ENCODE data around the gene ITIH1. TPM values are rescaled to one million over a fixed set of nuclear protein-coding genes. Genes with fewer than 3 reads are reported as not detected.

The ITIH1 gene
- polyA plus RNA-seq, 1 experiment: not detected

DNA sequence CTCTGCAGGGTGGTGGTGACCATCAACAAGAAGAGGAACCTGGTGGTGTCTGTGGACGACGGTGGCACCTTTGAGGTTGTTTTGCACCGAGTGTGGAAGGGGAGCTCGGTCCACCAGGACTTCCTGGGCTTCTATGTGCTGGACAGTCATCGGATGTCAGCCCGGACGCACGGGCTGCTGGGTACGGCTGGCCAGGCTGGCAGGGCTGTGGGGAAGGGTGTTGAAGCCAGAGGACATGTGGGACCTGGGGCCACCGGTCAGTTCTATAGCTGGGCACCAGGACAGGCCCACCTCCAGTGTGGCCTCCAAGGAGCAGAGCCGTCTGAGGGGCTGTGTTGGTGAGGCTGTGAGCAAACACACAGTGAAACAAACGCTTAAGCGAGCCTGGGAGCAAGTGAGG lies 13.3 kb downstream of the ITIH1 start:
- no peaks in the 10 kb centered on the region; the same call in 1 of the 2 replicates for H3K9me3 ChIP-seq (ENCODE audit: control insufficient read depth, insufficient read depth, low read length)
- peaks cover 21% of the 10 kb centered on the region for H3K27me3 ChIP-seq (ENCODE audit: control insufficient read depth, insufficient read depth, low read length)
- ChIA-PET CTCF (interaction anchor here (1.6 kb wide), 1 partner anchor 30 kb away, joined by 4 read pairs; no protein-coding TSS in a partner anchor), POLR2A (no interaction called here)
- no peak for TF ChIP-seq CTCF (IDR thresholded peaks at IDR 0.05; ENCODE audit: low read depth, low read length)
- H3K27ac ChIP-seq (ENCODE audit: low read depth, low read length): no peak overlapping the region
- no peak overlapping the region for H3K4me3 ChIP-seq (ENCODE audit: low read depth, low read length)
- DNase-seq (ENCODE audit: low read depth, low spot score): no peak

- TF ChIP-seq CTCF (IDR thresholded peaks at IDR 0.05; ENCODE audit: low read depth, low read length): no peak
- peaks cover 17% of the 10 kb centered on the region for H3K27me3 ChIP-seq (ENCODE audit: control insufficient read depth, insufficient read depth, low read length)
- no peaks in the 10 kb centered on the region; the same call in 1 of the 2 replicates for H3K9me3 ChIP-seq (ENCODE audit: control insufficient read depth, insufficient read depth, low read length)
- CTCF ChIA-PET: interaction anchor here (1.6 kb wide), 1 partner anchor 29 kb away, joined by 4 read pairs; no protein-coding TSS in a partner anchor
- POLR2A ChIA-PET: no interaction called here
- no peak for DNase-seq (ENCODE audit: low read depth, low spot score)
- no peak overlapping the region for H3K4me3 ChIP-seq (ENCODE audit: low read depth, low read length)
- H3K27ac ChIP-seq (ENCODE audit: low read depth, low read length): no peak overlapping the region
Observed at GRCh38 chr3:52791366-52791765, 14.0 kb downstream of the ITIH1 start.

DNA sequence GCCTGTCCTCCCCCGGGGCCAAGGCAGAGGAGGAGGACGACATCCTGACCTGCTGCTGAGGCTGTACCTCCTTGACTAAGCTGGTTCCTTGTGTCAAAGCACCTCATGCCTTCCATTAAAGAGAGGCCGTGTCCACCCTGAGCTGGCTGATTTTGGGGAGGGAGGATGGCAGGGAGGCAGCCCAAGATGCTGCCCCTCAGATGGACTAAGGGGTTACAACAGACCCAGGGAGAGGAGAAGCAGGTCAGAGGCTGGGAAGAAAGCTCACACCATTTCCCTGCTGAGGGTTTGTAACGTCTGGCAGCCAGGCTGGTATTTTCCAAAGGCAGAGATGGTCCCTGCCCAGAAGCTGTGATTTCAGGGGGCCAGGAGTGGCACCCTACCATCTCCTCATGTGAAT lies 14.5 kb downstream of the ITIH1 start:
- no peak overlapping the region for H3K27ac ChIP-seq (ENCODE audit: low read depth, low read length)
- H3K4me3 ChIP-seq (ENCODE audit: low read depth, low read length): no peak overlapping the region
- POLR2A ChIA-PET: no interaction called here
- no peak for DNase-seq (ENCODE audit: low read depth, low spot score)
- H3K9me3 ChIP-seq (ENCODE audit: control insufficient read depth, insufficient read depth, low read length): no peaks in the 10 kb centered on the region; the same call in 1 of the 2 replicates
- no peak for TF ChIP-seq CTCF (IDR thresholded peaks at IDR 0.05; ENCODE audit: low read depth, low read length)
- peaks cover 17% of the 10 kb centered on the region for H3K27me3 ChIP-seq (ENCODE audit: control insufficient read depth, insufficient read depth, low read length)
- CTCF ChIA-PET: interaction anchor here (1.6 kb wide), 1 partner anchor 29 kb away, joined by 4 read pairs; no protein-coding TSS in a partner anchor

DNA sequence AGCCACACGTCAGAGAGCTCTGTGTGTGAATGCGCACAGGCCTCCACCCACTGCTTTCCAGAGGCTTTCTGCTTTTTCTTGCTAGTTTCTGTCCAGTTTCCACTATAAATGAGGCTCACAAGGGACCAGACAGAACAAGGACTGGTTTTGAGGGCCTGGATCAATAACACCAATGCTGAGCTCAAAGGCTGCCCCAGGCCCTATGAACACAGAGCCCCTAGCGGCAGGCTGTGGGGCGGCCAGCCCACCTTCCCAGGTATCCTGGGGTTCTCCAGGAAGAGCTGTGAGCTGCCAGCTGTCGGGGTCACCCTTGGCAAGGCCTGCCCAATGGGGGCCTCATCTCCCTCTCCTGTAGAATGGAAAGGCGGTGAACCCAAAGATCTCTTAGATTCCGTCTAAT lies 15.0 kb downstream of the ITIH1 start:
- POLR2A ChIA-PET: interaction anchor here (0.7 kb wide), 1 partner anchor 42 kb away, joined by 5 read pairs; no protein-coding TSS in a partner anchor
- TF ChIP-seq CTCF (IDR thresholded peaks at IDR 0.05; ENCODE audit: low read depth, low read length): 0 out of 2 replicates have a peak, but pooled peaks have one; percentile 1
- CTCF ChIA-PET: no interaction called here

DNA sequence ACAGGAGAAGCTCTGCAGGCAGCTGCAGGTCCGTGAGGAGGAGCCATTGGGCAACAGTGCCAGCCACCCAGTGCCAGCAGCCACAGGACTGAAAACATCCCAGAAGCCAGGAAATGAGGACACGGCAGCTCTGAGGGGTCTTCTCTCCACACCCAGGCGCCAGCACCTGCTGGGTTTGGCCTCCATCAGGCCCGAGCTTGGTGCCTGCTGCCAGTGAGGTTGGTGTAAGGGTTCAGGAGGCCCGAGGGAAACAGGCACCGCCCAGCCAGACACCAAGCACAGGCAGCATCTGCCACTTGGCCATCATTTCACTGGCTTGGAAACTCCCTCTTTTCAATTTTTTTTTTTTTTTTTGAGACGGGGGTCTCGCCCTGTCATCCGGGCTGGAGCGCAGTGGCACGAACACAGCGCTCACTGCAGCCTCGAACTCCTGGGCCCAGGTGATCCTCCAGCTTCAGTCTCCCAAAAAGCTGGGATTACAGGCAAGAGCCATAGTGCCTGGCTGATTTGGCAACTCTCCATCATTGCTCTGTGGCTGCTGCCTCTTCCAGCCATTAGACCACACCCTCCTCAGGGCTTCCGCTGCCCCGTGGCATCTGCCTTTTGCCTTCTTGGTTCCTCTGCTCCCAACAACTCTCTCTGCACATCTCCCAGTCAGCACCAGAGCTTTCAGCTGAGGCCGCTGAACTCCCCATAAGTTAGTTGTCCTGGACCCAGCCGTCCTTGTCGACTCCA lies 15.7 kb downstream of the ITIH1 start:
- Histone ChIP-seq H3K27me3 (ENCODE audit: control insufficient read depth, insufficient read depth, low read length) (peaks cover 12% of the 10 kb centered on the region), H3K27ac (ENCODE audit: low read depth, low read length) (no peak overlapping the region), H3K9me3 (ENCODE audit: control insufficient read depth, insufficient read depth, low read length) (no peaks in the 10 kb centered on the region; the same call in 1 of the 2 replicates), H3K4me3 (ENCODE audit: low read depth, low read length) (no peak overlapping the region)
- no peak for TF ChIP-seq CTCF (IDR thresholded peaks at IDR 0.05; ENCODE audit: low read depth, low read length)
- CTCF ChIA-PET: no interaction called here
- DNase-seq (ENCODE audit: low read depth, low spot score): no peak
- POLR2A ChIA-PET: interaction anchor here (0.7 kb wide), 1 partner anchor 43 kb away, joined by 5 read pairs; no protein-coding TSS in a partner anchor

More for the DNA sequence above, 15.0 kb downstream of the ITIH1 start:
- DNase-seq (ENCODE audit: low read depth, low spot score): no peak
- peaks cover 17% of the 10 kb centered on the region for H3K27me3 ChIP-seq (ENCODE audit: control insufficient read depth, insufficient read depth, low read length)
- H3K27ac ChIP-seq (ENCODE audit: low read depth, low read length): no peak overlapping the region
- H3K4me3 ChIP-seq (ENCODE audit: low read depth, low read length): no peak overlapping the region
- H3K9me3 ChIP-seq (ENCODE audit: control insufficient read depth, insufficient read depth, low read length): no peaks in the 10 kb centered on the region; the same call in 1 of the 2 replicates
